DND-41 (cell line): Measurements from ENCODE around the gene ARMC9.

ENCODE experiments used
- ATAC-seq: fragments of 200-7000 bp; cut with Tn5 transposase; 3 replicates; pipeline ENCODE4 v1.9.1; 2021; ENCODE audit warnings: low read depth; ENCODE audit not compliant: insufficient read depth
- DNase-seq: peaks from one replicate; pipeline ENCODE4 v3.0.0-alpha.2; 2020
- H2AFZ ChIP-seq: 2 replicates; pipeline ENCODE4 v1.6.0; 2012; ENCODE audit warnings: low read depth, low read length
- H3K27ac ChIP-seq: 2 replicates; pipeline ENCODE4 v1.5.1; 2012; ENCODE audit warnings: low read length, inconsistent platforms
- H3K27me3 ChIP-seq: fragments of 200-600 bp; sonication (generic); 2 replicates; pipeline ENCODE4 v1.6.0; 2012; ENCODE audit warnings: low read length, mild to moderate bottlenecking, inconsistent platforms; ENCODE audit not compliant: insufficient read depth, poor library complexity
- H3K36me3 ChIP-seq: 2 replicates; pipeline ENCODE4 v1.5.1; 2012; ENCODE audit warnings: low read length, inconsistent platforms; ENCODE audit not compliant: insufficient read depth
- H3K4me1 ChIP-seq: 2 replicates; pipeline ENCODE4 v1.5.1; 2012; ENCODE audit warnings: mild to moderate bottlenecking, low read length; ENCODE audit not compliant: insufficient read depth
- H3K4me2 ChIP-seq: 2 replicates; pipeline ENCODE4 v1.6.0; 2012; ENCODE audit warnings: mild to moderate bottlenecking, moderate library complexity, low read length, inconsistent platforms; ENCODE audit not compliant: insufficient read depth
- H3K4me3 ChIP-seq, 2 experiments: fragments of 200-600 bp in 1 of 2; shearing (Covaris generic) in 1 of 2; 2 replicates each; pipeline ENCODE4 v1.5.1; 2012 to 2016; ENCODE audit warnings: inconsistent platforms in 2 of 2, low read length in 2 of 2, mild to moderate bottlenecking in 2 of 2, low read depth in 1 of 2, moderate library complexity in 1 of 2
- H3K79me2 ChIP-seq: 2 replicates; pipeline ENCODE4 v1.6.0; 2012; ENCODE audit warnings: low read length, inconsistent platforms; ENCODE audit not compliant: insufficient read depth
- H3K9ac ChIP-seq: 2 replicates; pipeline ENCODE4 v1.6.0; 2012; ENCODE audit warnings: low read depth, mild to moderate bottlenecking, inconsistent platforms, low read length, moderate library complexity
- H3K9me3 ChIP-seq: 2 replicates; pipeline ENCODE4 v1.5.1; 2012; ENCODE audit warnings: low read length, moderate library complexity, mild to moderate bottlenecking, inconsistent platforms; ENCODE audit not compliant: insufficient read depth, severe bottlenecking
- H4K20me1 ChIP-seq: 2 replicates; pipeline ENCODE4 v1.6.0; 2012; ENCODE audit warnings: low read length; ENCODE audit not compliant: insufficient read depth
- EZH2 ChIP-seq: IDR thresholded peaks from 3 replicates; pipeline ENCODE4 v1.6.1; 2012; ENCODE audit warnings: borderline replicate concordance, low read depth, mild to moderate bottlenecking, moderate library complexity, low read length, inconsistent platforms; ENCODE audit not compliant: severe bottlenecking
- TF ChIP-seq, protein P1 (sequence below): IDR thresholded peaks from 2 replicates; pipeline ENCODE4 v1.5.1; 2012; ENCODE audit warnings: borderline replicate concordance, low read length, moderate library complexity, mild to moderate bottlenecking; ENCODE audit not compliant: poor library complexity, severe bottlenecking; ENCODE audit errors: extremely low read depth

Gene ARMC9

GRCh38 chr2:231380307-231380706 is 181.9 kb downstream of the ARMC9 start:
- TF ChIP-seq, protein P1, sequence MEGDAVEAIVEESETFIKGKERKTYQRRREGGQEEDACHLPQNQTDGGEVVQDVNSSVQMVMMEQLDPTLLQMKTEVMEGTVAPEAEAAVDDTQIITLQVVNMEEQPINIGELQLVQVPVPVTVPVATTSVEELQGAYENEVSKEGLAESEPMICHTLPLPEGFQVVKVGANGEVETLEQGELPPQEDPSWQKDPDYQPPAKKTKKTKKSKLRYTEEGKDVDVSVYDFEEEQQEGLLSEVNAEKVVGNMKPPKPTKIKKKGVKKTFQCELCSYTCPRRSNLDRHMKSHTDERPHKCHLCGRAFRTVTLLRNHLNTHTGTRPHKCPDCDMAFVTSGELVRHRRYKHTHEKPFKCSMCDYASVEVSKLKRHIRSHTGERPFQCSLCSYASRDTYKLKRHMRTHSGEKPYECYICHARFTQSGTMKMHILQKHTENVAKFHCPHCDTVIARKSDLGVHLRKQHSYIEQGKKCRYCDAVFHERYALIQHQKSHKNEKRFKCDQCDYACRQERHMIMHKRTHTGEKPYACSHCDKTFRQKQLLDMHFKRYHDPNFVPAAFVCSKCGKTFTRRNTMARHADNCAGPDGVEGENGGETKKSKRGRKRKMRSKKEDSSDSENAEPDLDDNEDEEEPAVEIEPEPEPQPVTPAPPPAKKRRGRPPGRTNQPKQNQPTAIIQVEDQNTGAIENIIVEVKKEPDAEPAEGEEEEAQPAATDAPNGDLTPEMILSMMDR: no peak
- TF ChIP-seq EZH2: no peak
- H3K4me3 ChIP-seq: no peak overlapping the region
- H2AFZ ChIP-seq: no peak overlapping the region
- DNase-seq (no peak), ATAC-seq (no peak)
- no peaks in the 10 kb centered on the region for H3K79me2 ChIP-seq
- no peak overlapping the region for H3K4me2 ChIP-seq
- peaks cover 2% of the 10 kb centered on the region for H3K9me3 ChIP-seq
- H3K36me3 ChIP-seq: no peaks in the 10 kb centered on the region
- H3K4me1 ChIP-seq: no peaks in the 10 kb centered on the region
- H3K9ac ChIP-seq: no peak overlapping the region
- H4K20me1 ChIP-seq: no peaks in the 10 kb centered on the region
- no peaks in the 10 kb centered on the region for H3K27me3 ChIP-seq
- H3K27ac ChIP-seq: no peak overlapping the region

- H3K27ac ChIP-seq: no peak overlapping the region
- H3K4me2 ChIP-seq: no peak overlapping the region
- no peaks in the 10 kb centered on the region for H4K20me1 ChIP-seq
- H3K36me3 ChIP-seq: no peaks in the 10 kb centered on the region
- H3K4me3 ChIP-seq: no peak overlapping the region
- no peak overlapping the region for H3K9ac ChIP-seq
- DNase-seq: no peak
- TF ChIP-seq, protein P1: no peak
- TF ChIP-seq EZH2: no peak
- H3K4me1 ChIP-seq: no peaks in the 10 kb centered on the region
- H3K9me3 ChIP-seq: peaks cover 4% of the 10 kb centered on the region
- no peak overlapping the region for H2AFZ ChIP-seq
- ATAC-seq: no peak
- no peaks in the 10 kb centered on the region for H3K79me2 ChIP-seq
- no peaks in the 10 kb centered on the region for H3K27me3 ChIP-seq
These were observed 182.8 kb downstream of the ARMC9 start for GRCh38 chr2:231380991-231381847.

- ATAC-seq: no peak
These were observed 183.7 kb downstream of the ARMC9 start for GRCh38 chr2:231382116-231382515.

More at GRCh38 chr2:231382116-231382515, 183.7 kb downstream of the ARMC9 start:
- Histone ChIP-seq H3K4me3 (no peak overlapping the region), H3K79me2 (no peaks in the 10 kb centered on the region), H3K27ac (no peak overlapping the region), H3K27me3 (no peaks in the 10 kb centered on the region), H3K36me3 (no peaks in the 10 kb centered on the region), H3K9ac (no peak overlapping the region), H3K9me3 (peaks cover 4% of the 10 kb centered on the region), H4K20me1 (no peaks in the 10 kb centered on the region), H2AFZ (no peak overlapping the region), H3K4me2 (no peak overlapping the region), H3K4me1 (no peaks in the 10 kb centered on the region)
- DNase-seq: no peak
- TF ChIP-seq, protein P1: no peak
- TF ChIP-seq EZH2: no peak
